Activated T-helper 1 cell treated with Interleukin-2 at 50 U/mL for 16 hours (primary cell): ENCODE results near the gene DLGAP1.
A peak's percentile ranks its signal among the peaks of the same experiment; 100 is the strongest.

Source experiments
- DNase-seq: peaks from one replicate; pipeline ENCODE4 v3.0.0-alpha.2; 2020; ENCODE audit warnings: low read depth

The DLGAP1 gene

DNA sequence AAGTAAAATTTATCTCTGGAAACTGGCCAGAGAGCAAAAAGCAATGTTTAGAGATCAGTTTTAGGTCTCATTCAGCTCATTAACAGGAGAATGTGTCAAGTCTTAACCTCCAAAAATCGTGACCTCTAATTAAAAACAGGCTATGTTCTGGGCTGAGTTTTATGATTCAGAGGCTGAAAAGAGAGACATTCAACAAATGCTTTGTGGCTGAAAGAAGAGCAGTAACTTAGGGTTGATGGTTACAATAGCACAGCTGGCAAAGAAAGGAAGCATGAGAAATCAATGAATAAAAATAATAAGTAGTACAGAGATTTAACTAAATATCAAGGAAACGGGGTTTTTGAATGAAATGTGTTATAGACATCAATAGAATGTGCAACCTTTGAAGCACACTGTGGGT is 992.1 kb downstream of the DLGAP1 start:
- DNase-seq, result no peak

GRCh38 chr18:3461704-3462103 is 993.4 kb downstream of the DLGAP1 start:
- no peak for DNase-seq

DNA sequence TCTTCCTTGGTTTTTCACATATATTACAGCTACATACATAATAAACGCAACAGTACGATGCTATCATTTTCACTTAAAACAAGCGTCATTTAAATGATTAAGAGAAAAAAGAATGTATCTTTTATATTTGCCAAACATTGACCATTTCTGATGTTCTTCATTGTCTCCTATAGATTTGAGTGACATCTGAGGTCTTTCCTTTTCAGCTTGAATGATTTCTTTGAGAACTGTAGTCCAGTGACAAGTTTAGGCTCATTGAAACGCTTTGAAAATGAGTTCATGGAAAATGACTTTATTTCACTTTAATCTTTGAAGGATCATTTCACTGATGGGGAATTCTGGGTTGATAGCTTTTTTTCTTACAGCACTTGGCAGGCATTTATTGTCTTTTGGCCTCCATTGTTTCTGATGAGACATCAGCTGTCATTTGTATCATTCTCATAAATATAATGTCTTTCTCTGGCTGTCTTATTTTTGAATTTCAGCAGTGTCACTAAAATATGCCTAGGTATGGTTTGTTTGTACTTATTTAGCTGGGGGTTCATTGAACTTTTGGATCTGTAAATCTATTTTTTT is 994.2 kb downstream of the DLGAP1 start:
- no peak for DNase-seq

GRCh38 chr18:3458952-3459853 is 995.9 kb downstream of the DLGAP1 start:
- no peak for DNase-seq

DNA sequence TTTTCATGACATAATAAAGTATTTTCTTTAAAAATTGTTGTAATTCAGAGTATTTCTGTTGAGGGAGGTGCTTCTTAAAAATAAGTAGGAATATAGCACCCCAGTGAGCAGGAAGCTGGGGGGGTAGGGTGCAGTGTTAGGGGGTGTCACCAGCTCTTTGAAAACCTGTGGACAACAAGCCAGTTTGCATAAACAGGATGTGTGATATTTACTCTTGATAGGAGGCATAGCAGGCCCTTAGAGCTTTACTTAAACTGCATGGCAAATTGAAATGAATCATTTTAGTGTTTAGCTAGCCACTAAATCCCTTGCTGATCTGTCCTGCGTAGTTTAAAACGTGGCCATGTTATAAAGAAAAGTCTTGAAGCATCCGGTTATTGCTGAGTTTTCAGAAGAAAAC is 996.7 kb downstream of the DLGAP1 start:
- no peak for DNase-seq

DNA sequence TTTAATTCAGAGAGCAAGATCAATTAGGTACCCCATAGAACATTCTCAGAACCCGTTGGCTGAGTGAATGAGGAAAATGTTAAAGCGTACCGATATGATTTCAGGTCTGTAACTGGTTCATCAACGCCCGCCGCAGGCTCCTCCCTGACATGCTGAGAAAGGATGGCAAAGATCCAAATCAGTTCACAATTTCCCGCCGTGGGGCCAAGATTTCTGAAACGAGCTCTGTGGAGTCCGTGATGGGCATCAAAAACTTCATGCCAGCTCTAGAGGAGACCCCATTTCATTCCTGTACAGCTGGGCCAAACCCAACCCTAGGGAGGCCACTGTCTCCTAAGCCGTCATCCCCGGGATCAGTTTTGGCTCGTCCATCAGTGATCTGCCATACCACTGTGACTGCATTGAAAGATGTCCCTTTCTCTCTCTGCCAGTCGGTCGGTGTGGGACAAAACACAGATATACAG is 997.8 kb downstream of the DLGAP1 start:
- no peak for DNase-seq

- DNase-seq, result no peak
Observed at GRCh38 chr18:3456686-3457069, 998.4 kb downstream of the DLGAP1 start.

DNA sequence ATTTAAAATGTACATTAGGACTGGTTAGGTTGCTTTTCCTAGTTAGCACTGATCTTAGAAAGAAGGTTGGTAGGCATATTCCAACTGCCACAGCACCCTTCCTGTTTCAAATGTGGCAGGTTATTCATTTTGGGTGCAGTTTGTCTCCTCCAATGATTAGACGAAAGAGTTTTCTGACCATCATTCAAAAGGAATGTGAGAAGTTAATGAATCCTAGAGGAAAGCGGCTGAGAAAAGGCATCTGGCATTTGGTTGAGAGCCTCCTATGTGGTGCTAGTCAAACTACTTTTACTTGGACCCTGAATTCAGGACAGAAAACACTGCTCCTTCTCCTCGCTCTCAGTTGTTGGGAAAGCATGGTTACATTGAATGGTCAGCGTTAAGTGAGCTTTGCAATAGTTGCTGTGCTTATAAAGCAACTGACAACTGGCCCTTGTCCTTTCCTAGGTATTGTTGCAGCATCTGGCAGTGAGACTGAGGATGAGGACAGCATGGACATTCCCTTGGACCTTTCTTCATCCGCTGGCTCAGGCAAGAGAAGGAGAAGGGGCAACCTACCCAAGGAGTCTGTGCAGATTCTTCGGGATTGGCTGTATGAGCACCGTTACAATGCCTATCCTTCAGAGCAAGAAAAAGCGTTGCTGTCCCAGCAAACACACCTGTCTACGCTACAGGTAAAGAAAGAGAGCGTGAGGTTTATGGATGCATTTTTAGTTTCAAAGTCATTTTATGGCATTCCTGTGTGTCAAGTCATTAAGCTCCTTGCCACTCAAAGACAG is 999.0 kb downstream of the DLGAP1 start:
- no peak for DNase-seq

GRCh38 chr18:3455090-3455635 is 999.9 kb downstream of the DLGAP1 start:
- DNase-seq, result no peak

DNA sequence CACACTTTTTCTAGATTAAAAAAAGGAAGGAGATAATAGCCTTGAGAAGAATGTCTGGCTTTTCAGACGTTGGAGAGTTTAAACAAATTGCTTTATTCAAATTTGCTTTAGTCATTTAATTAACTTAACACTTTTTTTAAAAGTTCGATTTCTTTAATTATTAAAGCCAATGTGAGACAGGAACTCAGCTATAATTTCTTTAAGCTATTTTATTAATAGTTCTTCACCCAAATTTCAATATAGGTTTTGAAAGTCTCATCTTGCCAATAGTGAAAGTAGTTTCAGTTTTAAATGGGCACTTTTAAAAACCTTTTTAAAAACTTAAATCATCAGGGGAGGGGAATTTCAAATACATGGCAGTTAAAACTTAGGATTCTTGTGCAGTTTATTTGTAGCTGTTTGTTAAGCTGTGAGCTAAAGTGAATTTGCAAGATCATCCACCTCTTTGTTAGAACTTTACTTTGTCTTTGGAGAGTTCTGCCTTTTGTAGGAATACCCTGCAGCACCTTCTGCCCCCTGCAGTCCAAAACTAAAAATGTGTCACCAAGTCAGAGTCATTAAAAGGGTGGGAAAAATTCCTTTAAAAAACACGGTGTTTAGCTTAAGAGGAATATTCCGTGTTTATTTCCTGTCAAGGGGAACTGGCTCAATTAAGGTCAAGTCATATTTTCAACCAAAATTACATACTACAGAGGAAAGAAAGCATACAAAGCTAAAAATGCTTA is 1000.6 kb downstream of the DLGAP1 start:
- DNase-seq, result no peak

DNA sequence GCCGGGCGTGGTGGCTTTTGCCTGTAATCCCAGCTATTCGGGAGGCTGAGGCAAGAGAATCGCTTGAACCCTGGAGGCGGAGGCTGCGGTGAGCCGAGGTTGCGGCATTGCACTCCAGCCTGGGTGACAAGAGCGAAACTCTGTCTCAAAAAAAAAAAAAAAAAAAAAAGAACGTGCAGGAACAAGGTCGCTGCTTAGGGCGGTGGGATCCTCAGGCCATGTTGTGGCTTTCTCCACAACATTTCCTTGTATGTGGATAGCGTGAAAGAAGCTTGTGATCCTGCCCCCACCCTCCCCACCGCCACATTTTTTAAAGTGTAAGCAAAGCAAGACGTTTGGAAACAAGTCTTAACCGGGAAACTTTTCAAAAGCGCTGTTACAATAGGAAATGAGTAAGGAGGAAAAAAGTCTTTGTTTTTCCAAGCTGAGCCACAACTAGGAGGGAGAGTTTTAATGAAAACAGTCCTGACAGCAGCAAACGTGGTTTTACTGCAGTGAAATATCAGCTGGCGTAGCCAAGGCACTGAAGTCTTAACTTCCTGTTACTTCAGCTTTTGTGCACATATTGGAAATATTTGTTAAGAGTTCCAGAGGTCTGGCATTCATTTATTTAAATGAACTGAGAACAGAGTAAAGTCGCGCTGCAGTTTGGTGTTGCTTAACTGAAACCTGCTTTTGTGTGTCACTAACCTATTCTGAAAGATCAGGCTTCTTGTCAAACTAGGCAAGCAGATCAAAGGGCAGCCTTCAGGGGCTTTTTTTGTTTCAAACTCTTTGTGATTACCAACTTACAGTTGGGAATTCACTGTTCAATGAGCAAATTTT is 1001.4 kb downstream of the DLGAP1 start:
- DNase-seq, result no peak

DNA sequence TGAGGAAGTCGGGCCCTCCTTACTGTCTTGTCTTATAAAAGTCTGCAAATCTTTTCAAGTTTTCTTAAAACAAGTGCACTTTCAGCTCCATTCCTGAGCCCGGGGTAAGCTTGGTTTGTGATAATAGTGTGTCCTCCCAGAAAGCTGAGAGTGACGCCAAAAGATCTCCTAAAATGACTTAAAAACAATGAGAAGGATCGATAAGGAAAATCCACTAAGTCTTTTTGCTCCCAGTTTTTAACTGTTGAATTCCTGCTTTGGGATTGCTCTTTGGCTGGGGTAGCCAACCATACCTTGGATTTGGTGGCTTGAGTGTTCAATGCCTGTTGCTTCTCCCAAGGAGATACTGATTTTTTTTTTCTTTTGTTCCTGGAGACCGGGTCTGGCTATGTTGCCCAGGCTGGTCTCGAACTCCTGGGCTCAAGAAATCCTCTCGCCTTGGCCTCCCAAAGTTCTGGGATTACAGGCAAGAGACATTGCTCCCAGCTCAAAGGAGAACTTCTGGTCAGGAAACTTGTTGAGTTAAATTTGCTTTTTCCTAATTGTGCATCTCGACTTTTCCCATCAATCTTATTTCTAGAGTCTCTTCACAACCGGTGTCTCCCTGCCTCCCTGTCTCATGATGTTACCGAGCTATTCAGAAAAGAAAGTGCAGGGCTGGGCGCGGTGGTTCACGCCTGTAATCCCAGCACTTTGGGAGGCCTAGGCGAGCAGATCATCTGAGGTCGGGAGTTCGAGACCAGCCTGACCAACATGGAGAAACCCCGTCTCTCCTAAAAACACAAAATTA is 1002.2 kb downstream of the DLGAP1 start:
- no peak for DNase-seq

- peak; percentile 12 for DNase-seq
Observed at GRCh38 chr18:3451989-3452749, 1002.9 kb downstream of the DLGAP1 start.

DNA sequence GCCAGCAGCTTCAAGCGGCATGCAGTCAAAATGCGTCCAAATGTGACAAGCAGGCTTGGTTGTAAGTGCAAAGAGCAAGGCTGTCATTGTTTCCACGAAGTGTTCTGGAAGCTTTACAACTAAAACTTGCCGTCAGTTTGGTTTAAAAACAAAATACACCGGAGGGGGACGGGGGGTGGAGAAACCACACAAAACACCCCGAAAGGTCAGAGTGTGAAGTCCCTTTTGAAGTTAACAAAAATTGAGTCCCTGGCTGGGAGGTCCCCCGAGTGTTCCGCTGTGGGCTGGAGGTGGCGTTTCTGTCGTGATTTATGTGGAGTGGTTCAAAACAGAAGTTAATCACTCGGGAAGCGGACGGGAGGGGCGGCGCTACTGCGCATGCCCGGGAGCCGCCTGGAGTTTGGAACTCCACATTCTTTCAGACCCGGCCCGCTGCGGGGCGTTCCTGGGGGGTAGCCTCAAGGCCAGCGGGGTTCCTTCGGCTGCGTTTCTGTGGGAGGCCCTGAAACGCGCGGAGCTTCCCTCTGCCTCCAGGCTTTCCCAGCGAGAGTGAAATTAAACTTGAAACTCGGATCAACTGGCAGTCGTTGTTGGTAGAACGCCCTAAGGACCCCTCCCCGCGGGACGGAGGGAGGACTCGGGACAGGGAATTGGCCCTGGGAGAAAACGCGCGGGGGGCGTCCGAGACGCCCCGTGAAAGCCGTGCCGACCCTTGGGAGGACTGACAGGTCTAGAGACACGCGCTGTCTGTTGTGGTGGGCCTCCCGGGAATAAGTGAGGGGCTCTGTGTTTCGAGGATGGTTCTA is 1003.7 kb downstream of the DLGAP1 start:
- peak; percentile 72 for DNase-seq

DNA sequence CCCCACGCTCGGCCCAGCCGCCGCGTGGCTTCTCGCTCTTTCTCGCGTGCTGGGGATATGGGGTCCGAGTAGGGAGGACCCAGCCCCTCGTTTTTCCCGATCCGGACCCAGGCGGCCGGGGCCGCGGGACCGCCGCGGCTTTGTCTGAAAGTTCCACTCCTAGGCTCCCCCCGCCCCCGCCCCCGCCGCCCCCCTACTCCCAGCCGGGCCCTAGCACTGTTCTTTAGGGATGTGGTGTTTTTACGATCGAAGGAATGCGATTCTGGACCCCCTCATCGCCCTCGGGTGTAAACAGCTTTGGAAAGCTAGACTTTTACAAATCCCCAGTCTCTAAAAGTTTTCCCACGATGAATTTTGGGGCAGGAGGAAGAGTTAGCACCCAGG is 1004.3 kb downstream of the DLGAP1 start:
- DNase-seq, result no peak

DNA sequence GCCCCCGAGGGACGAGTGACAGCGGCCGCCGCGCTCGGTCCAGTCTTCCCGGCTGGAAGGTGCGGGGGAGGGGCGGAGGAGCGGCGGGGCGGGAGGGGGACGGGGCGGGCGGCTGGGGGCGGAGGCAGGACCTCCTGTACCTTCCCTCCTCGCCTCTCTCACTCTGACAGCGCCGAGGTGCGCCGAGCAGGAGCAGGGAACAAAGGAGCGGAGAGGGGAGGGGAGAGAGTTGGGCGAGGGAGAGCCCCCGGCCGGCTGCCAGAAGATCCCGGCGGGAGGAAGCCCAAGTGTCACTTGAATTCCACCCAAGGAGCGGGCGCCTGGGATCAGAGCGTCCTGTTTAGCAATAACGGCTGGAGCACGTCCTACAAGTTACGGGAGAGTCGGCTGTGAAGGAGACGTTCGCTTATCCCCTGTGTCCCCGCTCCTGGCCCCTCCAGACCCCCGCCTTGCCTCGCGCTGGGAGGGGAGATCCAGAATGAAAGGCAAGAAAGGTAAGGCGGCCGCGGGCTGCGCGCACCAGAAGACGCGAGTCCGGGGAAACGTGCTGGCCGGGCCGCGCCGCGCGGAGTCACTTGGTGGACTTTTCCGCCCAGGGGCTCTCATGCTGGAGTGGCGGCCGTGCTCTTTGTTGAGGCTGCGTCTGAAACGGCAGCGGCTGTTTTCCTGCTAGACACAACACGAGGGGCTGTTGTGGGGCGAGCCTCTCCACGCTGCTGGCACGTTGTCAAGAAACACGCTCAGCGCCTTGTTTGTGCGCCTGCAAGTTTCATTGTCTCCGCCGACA is 1004.9 kb downstream of the DLGAP1 start, which contains the start of gene TGIF1:
Gene TGIF1, plus strand, starts transcription at position 161 of the 787 bp plus-strand sequence. Its CDS starts 318 bp downstream, at position 479.
- DNase-seq, result peak; percentile 67

GRCh38 chr18:3449512-3450011 is 1005.5 kb downstream of the DLGAP1 start:
- DNase-seq, result peak; percentile 67
